Body of pancreas (tissue), 4 donors: ENCODE measurements around the gene POLR3C. TPM values are rescaled to one million over a fixed set of nuclear protein-coding genes. Genes with fewer than 3 reads are reported as not detected.
"Not testable (repeated sequence)": the region's sequence is repeated elsewhere in the genome, so short reads cannot be mapped to it uniquely, and the experiment has no call there.

Experiments
- ATAC-seq: fragments of 150-250 bp; one replicate; pipeline ENCODE4 v1.9.1; 2016
- DNase-seq, 4 donors: peaks; one replicate each; pipeline ENCODE4 v3.0.0-alpha.2; 2019
- H3K27ac ChIP-seq, 4 donors: fragments of 200-600 bp; sonication (generic); 1 replicate in 3 of 4; 2 replicates in 1 of 4; pipeline versions ENCODE4 v1.5.1 to v1.6.1; 2016 to 2019; ENCODE audit warnings: mild to moderate bottlenecking in 1 of 4, mixed read lengths in 1 of 4, moderate library complexity in 1 of 4
- H3K27me3 ChIP-seq, 2 donors: fragments of 200-600 bp; sonication (generic); one replicate each; pipeline ENCODE4 v1.6.0; 2016; ENCODE audit warnings: mild to moderate bottlenecking in 1 of 2
- H3K36me3 ChIP-seq, 2 donors: fragments of 200-600 bp; sonication (generic); replicated peaks in 1 of 2; 2 replicates each; pipeline ENCODE4 v1.5.1; 2016; ENCODE audit warnings: low read depth in 2 of 2; ENCODE audit not compliant: insufficient read depth in 1 of 2
- H3K4me1 ChIP-seq: fragments of 200-600 bp; sonication (generic); one replicate; pipeline ENCODE4 v1.6.0; 2016
- H3K4me3 ChIP-seq, 2 donors: fragments of 200-600 bp; sonication (generic); 1 replicate in 1 of 2; 2 replicates in 1 of 2; pipeline ENCODE4 v1.5.1; 2016 to 2019
- H3K9me3 ChIP-seq, 3 donors: fragments of 200-600 bp; sonication (generic); 1 replicate in 2 of 3; 2 replicates in 1 of 3; pipeline ENCODE4 v1.5.1; 2016
- POLR2A ChIP-seq, 3 donors: fragments of 450-650 bp; IDR thresholded peaks; one replicate each; pipeline ENCODE4 v1.6.1; 2016; ENCODE audit warnings: antibody characterized with exemption in 3 of 3, mild to moderate bottlenecking in 2 of 3
- WGBS, 2 donors: methylation state at CpG; one replicate each; pipeline ENCODE4 v1.1.5; 2017; 5-methylcytosine and 5-hydroxymethylcytosine counted together
- intact Hi-C: fragments of 100-400 bp; cut with DNase I; formaldehyde crosslinking; loops from one replicate; pipeline ENCODE4 v1.15.1; 2023
- total RNA-seq, 2 donors: library from RNA; depleted of rRNA; stranded (reverse); fragments of >200 nt; gene quantifications; one replicate each; pipeline ENCODE4 v1.1.0, GENCODE V29; 2016
- TF ChIP-seq, protein P1 (sequence below), 7 experiments: fragments of 450-650 bp in 4 of 7; fragments of 200-600 bp in 3 of 7; sonication (generic) in 3 of 7; IDR thresholded peaks; one replicate each; pipeline ENCODE4 v1.5.1; 2016 to 2019; ENCODE audit warnings: antibody characterized with exemption in 7 of 7

The POLR3C gene
- total RNA-seq, 2 donors from 2014 or later, result 15.6 to 31.6 TPM

GRCh38 chr1:145784409-145784808 lies 39.6 kb upstream of the POLR3C start:
- ATAC-seq (no peak), DNase-seq (no peak)
- Histone ChIP-seq H3K27me3 (no peaks in the 10 kb centered on the region), H3K4me1 (peaks cover 35% of the 10 kb centered on the region), H3K4me3 (no peak overlapping the region), H3K27ac (peak overlapping the region in 3 of 4 donors; percentile 43 to 58 (median 47)), H3K9me3 (no peaks in the 10 kb centered on the region), H3K36me3 (no peaks in the 10 kb centered on the region)
- 69 to 75% methylated on average over 3 of the region's 3 CpGs for WGBS, 2 donors
- TF ChIP-seq, protein P1, sequence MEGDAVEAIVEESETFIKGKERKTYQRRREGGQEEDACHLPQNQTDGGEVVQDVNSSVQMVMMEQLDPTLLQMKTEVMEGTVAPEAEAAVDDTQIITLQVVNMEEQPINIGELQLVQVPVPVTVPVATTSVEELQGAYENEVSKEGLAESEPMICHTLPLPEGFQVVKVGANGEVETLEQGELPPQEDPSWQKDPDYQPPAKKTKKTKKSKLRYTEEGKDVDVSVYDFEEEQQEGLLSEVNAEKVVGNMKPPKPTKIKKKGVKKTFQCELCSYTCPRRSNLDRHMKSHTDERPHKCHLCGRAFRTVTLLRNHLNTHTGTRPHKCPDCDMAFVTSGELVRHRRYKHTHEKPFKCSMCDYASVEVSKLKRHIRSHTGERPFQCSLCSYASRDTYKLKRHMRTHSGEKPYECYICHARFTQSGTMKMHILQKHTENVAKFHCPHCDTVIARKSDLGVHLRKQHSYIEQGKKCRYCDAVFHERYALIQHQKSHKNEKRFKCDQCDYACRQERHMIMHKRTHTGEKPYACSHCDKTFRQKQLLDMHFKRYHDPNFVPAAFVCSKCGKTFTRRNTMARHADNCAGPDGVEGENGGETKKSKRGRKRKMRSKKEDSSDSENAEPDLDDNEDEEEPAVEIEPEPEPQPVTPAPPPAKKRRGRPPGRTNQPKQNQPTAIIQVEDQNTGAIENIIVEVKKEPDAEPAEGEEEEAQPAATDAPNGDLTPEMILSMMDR (IDR thresholded peaks at IDR 0.05), result no peak
- TF ChIP-seq POLR2A (IDR thresholded peaks at IDR 0.05), result no peak
- intact Hi-C loops, result no loop called here

- Histone ChIP-seq H3K27ac (no peak overlapping the region), H3K36me3 (no peaks in the 10 kb centered on the region), H3K4me1 (peaks cover 35% of the 10 kb centered on the region), H3K4me3 (no peak overlapping the region), H3K9me3 (no peaks in the 10 kb centered on the region), H3K27me3 (no peaks in the 10 kb centered on the region)
- DNase-seq (no peak), ATAC-seq (no peak)
- no peak for TF ChIP-seq POLR2A (IDR thresholded peaks at IDR 0.05)
- TF ChIP-seq, protein P1 (IDR thresholded peaks at IDR 0.05), result no peak
- 48 to 58% methylated on average over 1 of the region's 1 CpG for WGBS, 2 donors
- intact Hi-C loops, result no loop called here
Measured at GRCh38 chr1:145785547-145785946, 38.5 kb upstream of the POLR3C start.

DNA sequence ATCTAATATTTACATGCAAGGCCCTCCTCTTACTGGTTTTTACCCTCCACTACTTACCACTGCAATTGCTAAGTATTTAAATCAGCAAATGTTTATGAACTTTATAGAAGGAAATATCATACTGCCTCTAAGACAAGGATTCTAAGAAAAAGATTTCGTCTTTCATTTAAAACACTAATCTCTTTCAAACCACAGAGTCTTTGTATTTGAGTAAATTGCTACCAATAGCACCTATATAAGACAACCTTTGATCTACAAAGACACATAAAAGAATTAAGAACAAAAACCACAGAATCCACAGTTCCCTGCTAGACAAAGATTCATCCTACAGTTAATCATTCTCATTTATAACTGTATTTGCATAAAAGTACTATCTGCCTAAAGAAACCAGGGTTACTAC lies 37.7 kb upstream of the POLR3C start:
- H3K27ac ChIP-seq, result no peak overlapping the region
- WGBS, 2 donors, result 0 to 62% methylated on average over 1 of the region's 1 CpG
- ATAC-seq (no peak), DNase-seq (no peak)
- H3K9me3 ChIP-seq, result no peaks in the 10 kb centered on the region
- intact Hi-C loops, result no loop called here
- no peak overlapping the region for H3K4me3 ChIP-seq
- no peaks in the 10 kb centered on the region for H3K27me3 ChIP-seq
- peaks cover 35% of the 10 kb centered on the region for H3K4me1 ChIP-seq
- no peaks in the 10 kb centered on the region for H3K36me3 ChIP-seq
- TF ChIP-seq, protein P1 (IDR thresholded peaks at IDR 0.05), result no peak
- TF ChIP-seq POLR2A (IDR thresholded peaks at IDR 0.05), result no peak

- Histone ChIP-seq H3K4me3 (no peak overlapping the region), H3K27ac (no peak overlapping the region), H3K9me3 (no peaks in the 10 kb centered on the region), H3K36me3 (no peaks in the 10 kb centered on the region), H3K4me1 (peaks cover 21% of the 10 kb centered on the region), H3K27me3 (no peaks in the 10 kb centered on the region)
- ATAC-seq, result no peak
- WGBS, 2 donors, result 95 to 99% methylated on average over 3 of the region's 3 CpGs
- intact Hi-C loops, result no loop called here
- TF ChIP-seq, protein P1 (IDR thresholded peaks at IDR 0.05), result no peak
- TF ChIP-seq POLR2A (IDR thresholded peaks at IDR 0.05), result no peak
- DNase-seq, result no peak
Measured at GRCh38 chr1:145788580-145788979, 35.4 kb upstream of the POLR3C start.

DNA sequence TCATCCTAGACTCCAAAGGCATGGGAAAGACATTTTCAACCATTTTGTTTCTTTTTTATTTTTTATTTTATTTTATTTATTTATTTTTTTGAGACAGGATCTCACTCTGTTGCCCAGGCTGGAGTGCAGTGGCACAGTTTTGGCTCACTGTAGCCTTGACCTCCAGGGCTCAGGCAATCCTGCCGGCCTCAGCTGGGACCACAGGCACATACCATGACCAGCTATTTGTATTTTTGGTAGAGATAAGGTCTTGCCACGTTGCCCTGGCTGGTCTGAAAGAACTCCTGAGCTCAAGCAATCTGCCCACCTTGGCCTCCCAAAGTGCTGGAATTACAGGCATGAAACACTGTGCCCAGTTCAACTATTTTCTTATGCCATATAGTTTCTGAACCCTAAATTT lies 32.1 kb upstream of the POLR3C start:
- H3K36me3 ChIP-seq, intact Hi-C loops, H3K4me3 ChIP-seq, DNase-seq, ATAC-seq, H3K27me3 ChIP-seq, H3K27ac ChIP-seq, H3K9me3 ChIP-seq, H3K4me1 ChIP-seq: not testable (repeated sequence)
- 17 to 33% methylated on average over 2 of the region's 2 CpGs for WGBS, 2 donors
